ENCODE results near the gene DHRS13.
"Not testable (repeated sequence)": the region's sequence is repeated elsewhere in the genome, so short reads cannot be mapped to it uniquely, and the experiment has no call there.

The DHRS13 gene

GRCh38 chr17:28935744-28936460 is 33.0 kb upstream of the DHRS13 start:
- no peak for DNase-seq (ENCODE audit: low read depth)
- TF ChIP-seq CTCF (conservative IDR thresholded peaks at IDR 0.05; ENCODE audit: low read depth, low read length) = no peak
- no peak overlapping the region for H3K4me3 ChIP-seq (ENCODE audit: low read length)

DNA sequence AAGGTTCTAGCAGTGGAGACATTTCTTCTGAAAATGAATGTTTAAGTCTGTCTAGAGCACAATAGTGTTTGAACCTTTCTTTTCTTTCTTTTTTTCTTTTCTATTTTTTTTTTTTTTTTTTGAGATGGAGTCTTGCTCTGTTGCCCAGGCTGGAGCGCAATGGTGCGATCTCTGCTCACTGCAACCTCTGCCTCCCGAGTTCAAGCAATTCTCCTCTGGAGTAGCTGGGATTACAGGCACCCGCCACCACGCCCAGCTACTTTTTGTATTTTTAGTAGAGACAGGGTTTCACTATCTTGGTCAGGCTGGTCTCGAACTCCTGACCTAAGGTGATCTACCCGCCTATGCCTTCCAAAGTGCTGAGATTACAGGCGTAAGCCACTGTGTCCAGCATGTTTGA is 31.6 kb upstream of the DHRS13 start:
- H3K4me3 ChIP-seq (ENCODE audit: low read length); DNase-seq (ENCODE audit: low read depth): not testable (repeated sequence)

DNA sequence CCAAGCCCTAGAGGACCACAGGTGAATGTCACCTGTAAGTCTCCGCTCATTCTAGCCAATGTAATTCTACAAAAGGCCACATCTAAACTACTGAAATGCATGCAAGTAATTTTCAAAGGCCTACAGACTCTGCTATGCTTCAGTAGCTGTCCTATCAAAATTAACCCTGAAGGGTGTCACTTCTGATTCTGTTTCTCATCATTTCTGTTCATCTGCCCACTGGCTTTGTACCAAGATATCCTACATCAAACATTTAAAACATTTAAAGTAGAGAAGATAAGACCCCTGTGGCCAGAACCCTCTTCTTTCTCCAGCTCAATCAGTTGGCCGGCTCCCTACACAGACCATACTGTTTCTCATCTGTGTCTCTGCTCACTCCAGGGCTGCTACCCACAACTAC is 26.9 kb upstream of the DHRS13 start:
- H3K4me3 ChIP-seq (ENCODE audit: low read length) = no peak overlapping the region
- DNase-seq (ENCODE audit: low read depth) = no peak
- TF ChIP-seq CTCF (conservative IDR thresholded peaks at IDR 0.05; ENCODE audit: low read depth, low read length) = no peak

DNA sequence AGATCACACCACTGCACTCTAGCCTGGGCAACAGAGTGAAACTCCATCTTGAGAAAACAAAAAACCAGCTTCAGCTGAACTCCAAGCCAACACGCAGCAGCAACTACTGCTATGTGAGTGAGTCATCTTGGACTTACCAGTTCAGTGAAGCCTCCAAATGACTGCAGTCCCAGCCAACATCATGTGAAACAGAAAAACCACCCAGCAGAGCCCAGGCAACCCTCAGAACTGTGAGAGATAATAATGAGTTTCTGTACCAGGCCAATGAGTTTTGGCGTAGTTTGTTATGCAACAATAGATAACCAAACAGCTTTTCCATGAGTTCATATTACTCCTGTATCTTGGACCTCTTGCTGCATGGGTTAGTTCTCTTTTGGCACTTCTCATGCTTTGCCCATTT is 25.2 kb upstream of the DHRS13 start:
- no peak for DNase-seq (ENCODE audit: low read depth)
- no peak for TF ChIP-seq CTCF (conservative IDR thresholded peaks at IDR 0.05; ENCODE audit: low read depth, low read length)
- H3K4me3 ChIP-seq (ENCODE audit: low read length) = no peak overlapping the region

- TF ChIP-seq CTCF (conservative IDR thresholded peaks at IDR 0.05; ENCODE audit: low read depth, low read length) = no peak
- no peak for DNase-seq (ENCODE audit: low read depth)
These were observed 23.9 kb upstream of the DHRS13 start for GRCh38 chr17:28926786-28927185.

DNA sequence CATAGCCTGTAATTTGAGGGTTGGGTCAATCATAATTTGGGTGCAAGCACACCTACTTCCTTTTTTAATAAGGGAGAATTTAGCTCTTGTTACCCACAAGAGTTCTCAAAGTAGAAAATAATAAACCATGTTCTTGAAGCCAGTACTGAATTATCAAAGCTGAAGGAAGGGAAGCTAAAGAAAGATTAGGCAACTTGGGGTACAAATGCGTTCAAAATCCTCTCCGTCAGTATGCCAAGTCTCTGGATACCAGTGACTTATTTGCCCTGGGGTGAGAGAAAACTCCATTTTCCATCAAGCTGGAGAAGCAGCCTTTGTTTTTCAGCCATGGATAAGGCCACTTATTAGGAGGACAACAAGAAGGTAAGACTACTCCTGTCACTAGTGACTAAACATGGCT is 23.5 kb upstream of the DHRS13 start:
- DNase-seq (ENCODE audit: low read depth) = no peak
- no peak for TF ChIP-seq CTCF (conservative IDR thresholded peaks at IDR 0.05; ENCODE audit: low read depth, low read length)
- H3K4me3 ChIP-seq (ENCODE audit: low read length) = no peak overlapping the region

More at GRCh38 chr17:28926786-28927185, 23.9 kb upstream of the DHRS13 start:
- H3K4me3 ChIP-seq (ENCODE audit: low read length) = no peak overlapping the region

- DNase-seq (ENCODE audit: low read depth) = no peak
- TF ChIP-seq CTCF (conservative IDR thresholded peaks at IDR 0.05; ENCODE audit: low read depth, low read length) = no peak
- no peak overlapping the region for H3K4me3 ChIP-seq (ENCODE audit: low read length)
These were observed 23.1 kb upstream of the DHRS13 start for GRCh38 chr17:28925912-28926365.

All from retinal pigment epithelial cell (primary cell).